Stomach (tissue), 4 donors: ENCODE measurements around the gene PAMR1.

Experiments
- POLR2A ChIP-seq, 4 donors: fragments of 450-650 bp; IDR thresholded peaks; one replicate each; pipeline ENCODE4 v1.6.1; 2016; ENCODE audit warnings: antibody characterized with exemption in 4 of 4, control low read depth in 2 of 4, mild to moderate bottlenecking in 1 of 4, moderate library complexity in 1 of 4
- POLR2AphosphoS5 ChIP-seq, 3 donors: sonication (generic); formaldehyde crosslinking; IDR thresholded peaks; one replicate each; pipeline ENCODE4 v1.6.1; 2016; ENCODE audit warnings: antibody characterized with exemption in 3 of 3
- TF ChIP-seq, protein P1 (sequence below), 7 experiments: fragments of 450-650 bp in 4 of 7; fragments of 200-600 bp in 3 of 7; sonication (generic) in 3 of 7; IDR thresholded peaks; one replicate each; pipeline ENCODE4 v1.5.1; 2016 to 2019; ENCODE audit warnings: antibody characterized with exemption in 7 of 7, control low read depth in 2 of 7, mild to moderate bottlenecking in 1 of 7

DNA sequence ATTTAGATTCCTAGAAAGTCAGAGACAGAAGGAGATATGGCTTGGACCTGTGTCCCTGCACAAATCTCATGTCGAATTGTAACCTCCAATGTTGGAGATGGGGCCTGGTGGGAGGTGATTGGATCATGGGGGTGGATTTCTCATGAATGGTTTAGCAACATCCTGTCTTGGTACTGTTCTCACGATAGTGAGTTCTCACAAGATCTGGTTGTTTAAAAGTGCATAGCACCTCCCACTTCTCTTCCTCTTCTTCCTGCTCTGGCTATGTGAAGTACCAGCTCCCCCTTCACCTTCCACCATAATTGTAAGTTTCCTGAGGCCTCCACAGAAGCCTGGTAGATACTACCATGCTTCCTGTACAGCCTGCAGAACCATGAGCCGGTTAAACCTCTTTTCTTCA is 27.6 kb upstream of the PAMR1 start:
- TF ChIP-seq, protein P1, sequence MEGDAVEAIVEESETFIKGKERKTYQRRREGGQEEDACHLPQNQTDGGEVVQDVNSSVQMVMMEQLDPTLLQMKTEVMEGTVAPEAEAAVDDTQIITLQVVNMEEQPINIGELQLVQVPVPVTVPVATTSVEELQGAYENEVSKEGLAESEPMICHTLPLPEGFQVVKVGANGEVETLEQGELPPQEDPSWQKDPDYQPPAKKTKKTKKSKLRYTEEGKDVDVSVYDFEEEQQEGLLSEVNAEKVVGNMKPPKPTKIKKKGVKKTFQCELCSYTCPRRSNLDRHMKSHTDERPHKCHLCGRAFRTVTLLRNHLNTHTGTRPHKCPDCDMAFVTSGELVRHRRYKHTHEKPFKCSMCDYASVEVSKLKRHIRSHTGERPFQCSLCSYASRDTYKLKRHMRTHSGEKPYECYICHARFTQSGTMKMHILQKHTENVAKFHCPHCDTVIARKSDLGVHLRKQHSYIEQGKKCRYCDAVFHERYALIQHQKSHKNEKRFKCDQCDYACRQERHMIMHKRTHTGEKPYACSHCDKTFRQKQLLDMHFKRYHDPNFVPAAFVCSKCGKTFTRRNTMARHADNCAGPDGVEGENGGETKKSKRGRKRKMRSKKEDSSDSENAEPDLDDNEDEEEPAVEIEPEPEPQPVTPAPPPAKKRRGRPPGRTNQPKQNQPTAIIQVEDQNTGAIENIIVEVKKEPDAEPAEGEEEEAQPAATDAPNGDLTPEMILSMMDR (IDR thresholded peaks at IDR 0.05), result no peak
- TF ChIP-seq POLR2A (IDR thresholded peaks at IDR 0.05) (no peak), POLR2AphosphoS5 (IDR thresholded peaks at IDR 0.05) (no peak)
